DMS53 (cell line): ENCODE measurements around the gene LRRC15.

Source experiments
- DNase-seq: peaks from one replicate; lab custom pipeline; 2025; lab: John Stamatoyannopoulos, UW

Gene LRRC15

DNA sequence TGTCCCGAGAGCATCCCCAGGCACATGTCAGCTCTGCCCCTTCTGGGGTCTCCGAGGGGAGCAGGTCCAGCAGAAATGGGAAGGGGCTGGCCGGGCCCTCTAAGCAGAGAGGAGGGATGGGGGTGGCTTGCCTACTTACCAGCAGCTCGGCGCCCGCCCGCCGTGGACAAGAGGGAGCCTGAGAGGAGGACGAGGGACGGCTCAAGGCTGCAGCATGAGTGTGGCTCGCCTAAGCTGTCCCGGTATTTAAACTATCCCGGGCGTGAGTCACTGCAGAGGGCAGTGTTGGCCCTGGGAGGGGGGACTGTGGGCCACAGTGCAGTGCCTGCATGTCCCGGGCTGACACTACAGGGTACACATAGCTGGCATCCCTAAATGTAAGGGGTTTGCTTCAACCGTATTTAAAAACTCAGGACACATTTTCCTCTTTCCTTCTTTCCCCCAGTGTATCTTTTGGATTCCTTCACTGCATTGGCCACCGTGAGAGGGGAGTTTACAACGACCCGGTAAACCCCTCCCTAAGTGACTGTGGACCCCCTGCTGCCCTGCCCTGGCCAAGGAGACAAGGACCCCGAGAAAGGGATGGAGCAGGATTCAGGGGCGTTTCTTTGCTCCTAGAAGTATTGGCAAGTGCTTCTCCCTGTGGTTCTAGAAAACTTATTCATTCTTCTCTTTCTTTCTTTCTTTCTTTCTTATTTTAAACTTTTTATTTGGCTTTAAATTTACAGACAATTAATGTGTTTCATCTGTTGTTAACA, at the start of gene LRRC15:
LRRC15 (minus strand) TSS at position 222 of the 758 bp plus-strand sequence. CDS start 8,700 bp downstream, outside the sequence.
- DNase-seq, result peak; percentile 60

DNA sequence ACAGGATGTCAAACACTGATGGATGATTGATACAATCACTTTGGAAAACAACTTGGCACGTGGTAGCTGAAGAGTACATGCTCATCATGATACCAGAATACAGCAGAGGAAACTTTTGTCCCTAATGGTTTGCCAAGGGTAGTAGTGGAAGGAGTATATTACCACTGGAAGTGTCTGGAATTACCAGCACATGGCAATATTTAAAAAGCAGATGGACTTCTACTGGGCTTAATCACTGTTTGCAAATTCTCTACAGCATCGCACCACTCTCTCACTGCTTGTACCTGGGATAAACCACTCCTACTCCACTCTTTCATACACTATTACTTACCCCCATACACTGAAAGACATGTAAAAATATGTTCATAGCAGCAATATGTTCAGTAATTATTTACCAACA, 49.1 kb upstream of the LRRC15 start:
- DNase-seq, result no peak

DNA sequence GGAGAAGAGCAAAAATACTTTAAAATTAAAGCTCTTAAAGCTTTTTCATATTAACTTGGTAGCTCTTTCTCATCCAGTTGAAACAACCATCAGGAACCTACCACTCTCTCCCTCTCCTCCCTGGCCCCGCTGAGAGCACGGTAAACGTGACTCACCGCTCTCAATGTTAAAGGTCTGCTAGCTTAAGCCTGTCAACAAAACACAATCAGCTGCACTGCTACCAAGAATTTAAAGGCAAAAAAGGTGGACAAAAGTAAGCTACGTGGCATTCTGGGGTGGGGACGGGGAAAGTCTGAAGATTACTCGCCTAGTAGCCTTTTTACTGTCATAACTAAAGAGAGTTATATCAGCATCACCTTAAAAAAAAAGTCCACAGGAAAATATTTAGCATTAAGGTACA, 37.9 kb upstream of the LRRC15 start:
- DNase-seq, result peak; percentile 81

DNA sequence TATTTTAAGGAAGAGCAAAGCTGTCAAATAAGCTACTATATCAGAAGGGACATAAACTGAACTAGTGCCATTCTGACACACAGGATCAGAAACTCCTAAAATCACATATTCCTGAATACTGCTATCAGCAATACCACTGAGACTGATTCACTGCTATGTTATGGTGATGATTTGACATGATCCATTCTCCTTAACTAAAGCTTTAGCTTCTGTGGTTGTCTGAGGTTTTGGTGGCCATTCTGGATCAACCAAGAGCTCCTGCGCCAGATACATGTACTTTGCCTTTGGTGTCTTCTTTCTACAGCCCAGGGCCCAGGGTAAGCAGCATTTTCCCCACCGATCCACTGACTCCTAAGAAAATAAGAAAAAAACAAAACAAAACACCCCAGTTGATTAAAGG, 36.2 kb upstream of the LRRC15 start:
- DNase-seq, result no peak

DNA sequence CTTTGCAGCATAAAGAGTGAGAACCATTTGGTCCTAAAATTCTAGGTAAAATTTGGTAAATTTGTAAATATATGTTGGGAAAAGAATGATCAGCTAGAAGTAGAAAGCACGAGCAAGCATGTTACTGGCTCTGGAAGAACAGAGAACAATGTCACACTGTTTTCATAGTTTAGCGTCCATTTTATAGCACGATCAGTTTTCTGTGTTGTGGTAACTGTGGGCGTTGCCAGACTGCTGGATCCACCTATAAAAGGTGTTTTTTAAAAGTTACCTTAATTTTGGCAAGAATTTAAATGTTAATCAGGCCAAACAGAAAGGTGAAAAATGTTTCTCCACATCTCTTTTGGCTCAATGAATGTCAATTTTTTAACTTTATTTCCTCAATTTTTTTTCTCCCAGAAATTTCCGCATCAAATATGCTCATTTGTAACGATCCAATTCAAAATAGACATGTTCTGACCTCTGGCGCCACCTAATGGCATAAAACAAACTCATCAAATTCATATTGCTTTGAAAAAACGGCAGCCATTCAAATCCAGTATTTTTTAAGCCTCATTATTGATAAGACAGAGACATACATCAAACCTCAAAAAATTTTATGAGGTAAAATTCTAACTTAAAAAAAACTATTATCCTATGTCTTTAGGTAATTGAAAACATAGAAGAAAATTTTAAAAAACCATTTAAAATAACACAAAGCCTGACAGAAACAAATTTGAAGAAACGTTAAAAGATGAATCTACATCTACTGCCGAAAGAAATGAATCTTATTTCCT, 35.0 kb upstream of the LRRC15 start:
- DNase-seq, result peak; percentile 78

DNA sequence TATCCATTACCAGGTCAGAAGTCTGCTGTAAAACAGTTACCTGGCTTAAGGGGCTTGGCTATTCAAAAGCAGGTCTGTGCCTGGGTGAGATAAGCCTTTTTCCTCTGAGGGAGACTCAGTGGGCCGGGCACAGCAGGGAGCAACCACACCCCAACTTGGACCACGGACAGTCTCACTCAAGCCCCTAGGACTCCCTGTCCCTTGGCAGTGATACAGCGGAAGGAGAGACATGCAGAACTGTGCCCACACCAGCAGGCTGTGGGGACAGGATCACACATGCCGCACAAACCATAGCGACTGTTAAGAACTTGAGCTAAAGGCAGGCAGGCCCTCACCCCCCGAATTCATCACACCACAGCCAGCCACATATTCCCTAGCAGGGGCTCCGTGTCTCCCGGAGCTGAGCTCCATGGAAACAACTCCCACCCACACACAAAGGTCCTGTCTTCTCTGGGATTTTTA, 32.4 kb upstream of the LRRC15 start:
- no peak for DNase-seq

DNA sequence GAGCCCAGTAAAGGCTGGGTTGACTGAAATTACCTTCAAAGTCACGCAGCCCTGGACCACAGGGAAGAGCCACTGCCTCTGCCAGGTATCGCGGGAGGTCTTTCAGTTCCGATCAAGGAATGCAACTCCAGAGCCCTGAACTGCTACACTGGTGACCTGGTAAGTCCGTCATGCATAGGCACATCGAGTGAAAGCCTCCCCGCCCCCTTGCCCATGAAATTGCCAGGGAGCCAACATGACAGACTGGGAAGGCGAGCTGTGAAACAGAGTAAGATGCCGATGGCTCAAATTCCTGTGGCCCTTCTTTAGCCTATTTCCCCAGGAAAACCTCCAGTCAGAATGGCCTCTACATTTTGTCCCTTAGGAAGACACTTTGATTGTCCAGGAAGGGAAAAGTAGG, 31.8 kb upstream of the LRRC15 start:
- peak; percentile 24 for DNase-seq

DNA sequence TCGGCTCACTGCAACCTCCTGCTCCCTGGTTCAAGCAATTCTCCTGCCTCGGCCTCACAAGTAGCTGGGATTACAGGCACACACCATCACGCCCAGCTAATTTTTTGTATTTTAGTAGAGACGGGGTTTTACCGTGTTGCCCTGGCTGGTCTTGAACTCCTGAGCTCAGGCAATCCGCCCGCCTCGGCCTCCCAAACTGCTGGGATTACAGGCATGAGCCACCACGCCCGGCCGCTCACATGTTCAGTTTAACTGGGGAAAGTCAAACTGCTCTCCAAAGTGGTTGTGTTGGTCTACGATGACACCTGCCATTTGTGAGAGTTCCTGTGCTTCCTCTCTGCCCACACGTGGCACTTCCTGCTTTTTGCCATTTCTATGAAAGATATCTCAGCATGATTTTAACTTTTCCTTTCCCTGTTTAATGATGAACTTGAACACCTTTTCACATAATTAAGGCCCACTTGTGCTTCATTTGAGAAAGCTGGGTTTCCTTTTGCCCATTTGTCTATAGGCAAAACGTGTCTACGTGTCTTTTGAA, 30.4 kb upstream of the LRRC15 start:
- peak; percentile 63 for DNase-seq

DNA sequence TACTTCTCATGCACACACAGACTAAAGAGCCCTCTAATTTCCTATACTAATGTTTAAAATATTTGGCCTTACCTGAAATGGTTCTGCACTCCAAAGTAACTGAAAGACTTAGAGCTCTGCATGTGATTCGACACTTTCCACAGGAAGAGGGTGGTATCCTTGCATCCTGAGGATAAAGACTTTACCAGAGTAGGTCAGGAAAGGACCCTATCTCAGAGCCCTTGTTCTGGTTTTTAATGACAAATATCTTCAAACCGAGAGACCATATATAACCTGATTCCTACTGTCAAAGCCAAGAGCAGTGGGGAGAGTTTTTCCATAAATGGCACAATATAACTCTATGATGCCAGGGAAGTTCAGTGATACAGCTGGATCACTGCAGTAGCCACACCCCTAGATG, 29.6 kb upstream of the LRRC15 start, which contains the start of gene GP5:
GP5 (minus strand) TSS at position 101 of the 400 bp plus-strand sequence. CDS start 984 bp downstream, outside the sequence.
- DNase-seq, result no peak

DNA sequence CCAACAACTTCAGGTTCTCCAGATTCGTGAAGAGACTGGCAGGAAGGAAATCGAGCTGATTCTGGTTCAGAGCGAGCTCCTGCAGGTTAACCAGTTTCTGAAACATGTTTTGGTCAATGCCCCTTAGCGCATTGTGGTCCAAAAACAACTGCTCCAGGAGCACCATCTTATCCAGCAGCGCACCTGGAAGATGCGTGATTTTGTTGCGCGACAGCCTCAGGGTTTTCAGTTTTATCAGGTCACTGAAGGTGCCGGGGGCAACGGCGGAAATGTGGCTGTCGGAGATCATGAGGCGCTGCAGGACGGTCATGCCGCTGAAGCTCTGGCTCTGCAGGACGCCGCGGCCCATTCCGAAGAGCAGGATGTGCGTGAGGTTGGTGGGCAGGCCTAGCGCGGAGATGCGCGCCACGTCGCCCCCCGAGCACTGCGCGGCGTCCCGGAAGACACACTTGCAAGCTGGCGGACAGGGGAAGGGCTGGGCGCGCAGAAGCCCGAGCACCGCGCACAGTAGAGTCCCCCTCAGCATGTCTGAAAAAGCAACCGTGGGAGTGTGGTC, 28.3 kb upstream of the LRRC15 start:
- peak; percentile 37 for DNase-seq

DNA sequence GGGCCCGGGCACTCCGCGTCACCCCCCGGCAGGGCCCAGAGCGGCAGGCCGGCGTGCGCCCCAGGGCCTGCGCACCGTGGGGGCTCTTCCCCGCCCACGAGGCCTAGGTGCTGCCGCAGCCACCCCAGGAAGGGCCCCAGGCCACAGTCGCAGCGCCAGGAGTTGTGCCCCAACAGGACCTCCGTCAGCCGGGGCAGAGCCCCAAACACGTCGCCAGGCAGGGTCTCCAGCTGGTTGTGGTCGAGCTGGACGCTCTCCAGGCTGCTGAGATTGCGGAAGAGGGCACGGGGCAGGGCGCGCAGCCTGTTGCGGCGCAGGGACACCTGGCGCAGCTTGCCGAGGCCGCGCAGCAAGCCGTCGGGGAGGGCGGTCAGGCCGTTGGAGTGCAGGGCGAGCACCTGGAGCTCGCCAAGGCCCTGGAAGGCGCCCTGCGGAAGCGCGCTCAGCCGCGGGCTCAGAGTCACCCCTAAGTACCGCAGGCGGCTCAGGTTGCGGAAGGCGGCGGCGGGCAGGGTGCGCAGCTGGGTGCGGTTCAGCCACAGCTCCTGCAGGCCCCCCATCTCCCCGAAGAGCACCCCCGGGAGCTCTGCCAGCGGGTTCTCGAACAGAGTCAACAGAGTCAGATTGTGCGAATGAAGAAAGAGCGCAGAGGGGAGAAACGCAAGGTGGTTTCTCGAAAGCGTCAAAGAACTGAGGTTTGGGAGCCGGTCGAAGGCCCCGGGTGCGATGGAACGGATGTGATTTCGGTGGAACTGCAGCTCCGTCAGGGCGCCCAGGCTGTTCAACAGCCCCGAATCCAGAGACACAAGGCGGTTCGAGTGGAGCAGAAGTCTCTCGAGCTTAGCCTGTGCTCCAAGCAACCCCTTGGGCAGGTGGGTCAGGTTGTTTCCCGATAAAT, 27.6 kb upstream of the LRRC15 start:
- DNase-seq, result peak; percentile 72

DNA sequence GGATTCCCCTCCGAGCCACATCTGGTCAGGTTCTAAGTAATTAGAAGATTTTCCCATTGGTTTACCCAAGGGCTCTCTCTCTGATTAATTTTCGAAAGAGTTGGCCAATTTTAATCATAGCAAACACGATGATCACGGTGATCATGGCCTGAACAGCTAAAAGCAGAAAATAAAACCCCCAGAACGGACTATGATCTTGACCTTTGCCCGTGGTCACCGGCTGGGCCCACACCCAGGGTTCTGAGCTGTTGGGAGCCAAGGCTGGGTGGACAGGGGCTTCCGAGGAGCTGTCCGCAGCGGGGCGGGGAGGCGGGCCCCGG, 27.0 kb upstream of the LRRC15 start:
- DNase-seq, result no peak

DNA sequence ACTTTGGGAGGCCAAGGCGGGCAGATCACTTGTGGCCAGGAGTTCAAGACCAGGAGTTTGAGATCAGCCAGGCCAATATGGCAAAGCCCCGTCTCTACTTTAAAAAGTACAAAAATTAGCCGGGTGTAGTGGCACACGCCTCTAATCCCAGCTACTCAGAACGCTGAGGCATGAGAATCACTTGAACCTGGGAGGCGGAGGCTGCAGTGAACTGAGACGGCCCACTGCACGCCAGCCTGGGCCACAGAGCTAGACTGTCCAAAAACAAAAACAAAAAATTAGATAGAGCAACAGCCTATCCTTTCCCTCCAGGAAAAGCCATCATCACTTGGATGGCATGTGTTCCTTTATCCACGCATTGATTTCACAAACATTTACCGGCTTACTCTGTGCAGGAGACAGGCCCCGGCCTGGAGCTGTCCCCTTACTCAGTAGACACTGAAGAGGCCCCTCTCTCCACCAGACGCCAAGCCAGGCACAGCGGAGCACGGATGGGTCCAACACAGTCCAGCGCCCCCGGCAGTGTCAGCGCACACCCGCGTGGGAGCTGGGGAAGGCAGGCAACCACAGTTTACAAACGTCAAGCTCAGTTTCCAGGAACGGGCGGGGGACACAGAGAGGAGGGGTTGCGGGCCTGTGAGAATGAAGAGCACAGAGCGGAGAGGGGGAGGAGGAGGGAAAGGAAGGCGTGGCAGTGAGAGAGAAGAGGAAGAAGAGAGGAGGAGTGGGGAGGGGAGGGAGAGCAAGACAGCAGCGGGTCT, 26.4 kb upstream of the LRRC15 start:
- no peak for DNase-seq

DNA sequence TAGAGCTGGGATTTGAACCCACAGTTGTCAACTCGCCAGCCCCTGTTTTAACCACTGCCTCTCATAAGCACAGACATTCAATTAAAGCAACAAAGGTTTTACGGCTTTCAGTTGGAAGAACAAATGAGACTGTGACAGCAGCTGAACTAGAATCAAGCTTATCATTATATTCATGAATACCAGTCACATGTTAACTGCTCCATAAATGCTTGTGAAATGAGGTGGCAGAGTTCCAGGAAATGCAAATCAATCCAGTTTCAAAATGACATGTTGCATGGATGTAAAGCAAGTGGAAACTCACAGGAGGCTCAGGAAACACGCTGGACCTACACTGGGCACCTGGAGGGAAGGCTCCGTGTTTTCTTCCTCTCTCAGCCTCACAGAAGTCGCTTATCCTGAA, 25.7 kb upstream of the LRRC15 start:
- DNase-seq, result peak; percentile 11

DNA sequence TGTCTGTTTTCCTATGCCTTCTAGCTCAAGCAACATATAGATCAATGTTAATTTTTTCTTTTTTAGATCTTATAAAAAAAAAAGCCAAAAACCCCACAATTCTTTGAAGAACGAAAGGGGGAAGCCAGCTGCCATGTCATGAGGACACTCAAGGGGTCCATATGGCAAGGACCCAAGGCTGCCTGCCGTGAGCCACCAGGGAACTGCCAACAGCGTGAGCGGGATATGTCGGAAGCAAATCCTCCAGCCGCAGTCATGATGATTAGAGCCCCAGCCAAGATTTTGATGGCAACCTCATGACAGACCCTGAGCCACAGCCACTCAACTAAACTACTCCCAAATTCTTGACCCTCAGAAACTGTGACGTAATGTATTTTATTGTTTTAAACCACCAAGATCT, 23.0 kb upstream of the LRRC15 start:
- DNase-seq, result no peak

DNA sequence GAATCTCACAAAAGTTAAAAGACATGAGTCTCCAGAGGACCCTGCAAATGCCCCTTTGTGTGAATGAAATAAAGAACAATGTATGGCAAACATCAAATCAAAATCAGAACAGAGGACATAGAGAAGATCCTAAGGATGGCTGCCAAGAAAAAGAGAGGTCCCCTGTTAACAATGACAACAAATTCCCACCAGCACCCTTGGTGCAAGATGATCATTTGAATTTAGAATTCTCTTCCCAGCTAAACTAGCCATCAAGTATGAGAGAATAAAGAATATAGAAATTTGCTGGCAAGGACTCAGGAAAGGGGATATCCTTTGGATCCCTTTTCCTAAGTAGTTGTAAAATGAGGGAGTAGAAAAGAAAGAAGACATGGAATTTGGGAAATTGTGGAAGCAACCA, 21.3 kb upstream of the LRRC15 start:
- DNase-seq, result no peak

DNA sequence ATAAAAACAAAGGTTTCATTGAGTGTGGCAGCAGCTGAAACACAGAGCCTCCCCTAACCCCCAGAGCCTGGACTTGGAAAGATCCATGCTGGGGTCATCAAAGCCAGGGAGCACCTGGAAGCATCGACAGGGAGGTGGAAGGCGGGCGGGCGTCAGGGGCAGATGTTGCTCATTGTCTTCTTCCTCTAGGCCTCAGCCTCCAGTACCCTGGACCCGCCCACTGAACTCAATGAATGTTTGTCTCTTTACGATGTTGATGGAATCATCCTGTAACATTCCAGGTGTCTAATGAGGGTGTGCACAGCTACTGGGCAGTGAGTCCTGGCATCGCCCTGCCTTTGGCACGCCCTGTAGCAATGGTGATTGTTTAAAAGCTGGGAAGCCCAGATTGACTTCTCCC, 19.7 kb upstream of the LRRC15 start:
- no peak for DNase-seq

DNA sequence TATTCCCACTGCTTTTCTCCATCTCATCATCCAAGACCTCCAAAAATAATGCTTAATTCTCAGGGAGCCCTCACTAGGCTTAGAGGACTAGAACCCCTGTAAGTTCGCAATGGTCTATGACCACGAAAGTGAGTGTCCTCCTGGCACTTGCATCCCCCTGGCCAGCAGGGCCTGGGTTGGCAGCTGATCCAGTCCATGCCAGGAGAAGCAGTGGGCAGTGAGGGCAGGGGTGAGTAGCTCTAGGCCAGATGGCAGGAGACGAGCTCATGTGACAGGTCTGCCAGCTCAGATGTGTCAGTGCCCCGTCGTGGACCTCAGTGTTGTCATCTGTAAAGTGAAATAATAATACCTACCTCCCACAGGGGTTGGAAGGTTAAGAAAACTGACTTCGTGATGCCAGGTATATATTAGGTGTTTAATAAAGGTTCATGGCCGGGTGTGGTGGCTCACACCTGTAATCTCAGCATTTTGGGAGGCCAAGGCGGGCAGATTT, 18.4 kb upstream of the LRRC15 start:
- no peak for DNase-seq

DNA sequence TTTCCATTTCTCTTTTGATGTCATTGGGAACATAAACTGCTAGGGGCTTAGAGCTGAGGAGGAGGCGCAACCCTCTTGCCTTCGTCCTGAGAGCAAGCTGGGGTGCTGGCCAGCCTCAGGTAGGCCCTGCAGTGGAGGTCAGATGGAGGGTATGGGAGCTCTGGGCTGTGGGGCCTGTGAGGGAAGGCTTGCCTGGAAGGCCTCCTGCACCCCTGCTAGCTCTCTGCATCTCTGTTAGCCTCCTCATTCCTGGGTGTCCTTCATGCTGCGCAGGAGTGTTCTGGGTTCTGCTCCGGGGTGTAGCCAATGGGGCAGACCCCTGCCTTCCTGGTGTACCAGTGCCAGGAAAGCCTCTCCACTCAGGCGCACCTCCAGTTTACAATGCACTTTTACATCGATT, 17.7 kb upstream of the LRRC15 start:
- DNase-seq, result no peak

DNA sequence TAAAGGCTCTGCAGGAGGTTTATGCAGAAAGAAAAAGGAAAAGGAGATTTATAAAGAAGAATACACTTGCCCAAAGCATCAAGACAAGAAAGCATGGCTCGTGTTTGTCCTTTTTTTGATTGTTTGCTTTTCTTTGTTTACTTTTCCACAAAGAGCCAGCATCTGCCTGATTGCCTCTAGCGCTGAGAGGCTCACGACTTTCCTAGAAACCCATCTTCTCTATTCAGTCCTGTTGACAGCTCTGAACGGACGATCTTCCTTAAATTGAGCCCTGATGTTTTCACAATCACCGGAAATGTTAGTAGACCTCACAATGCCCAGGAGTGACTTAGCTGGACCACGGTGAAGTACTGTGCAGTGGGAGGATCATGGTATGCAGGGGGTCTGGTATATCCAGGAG, 17.1 kb upstream of the LRRC15 start:
- DNase-seq, result peak; percentile 69

DNA sequence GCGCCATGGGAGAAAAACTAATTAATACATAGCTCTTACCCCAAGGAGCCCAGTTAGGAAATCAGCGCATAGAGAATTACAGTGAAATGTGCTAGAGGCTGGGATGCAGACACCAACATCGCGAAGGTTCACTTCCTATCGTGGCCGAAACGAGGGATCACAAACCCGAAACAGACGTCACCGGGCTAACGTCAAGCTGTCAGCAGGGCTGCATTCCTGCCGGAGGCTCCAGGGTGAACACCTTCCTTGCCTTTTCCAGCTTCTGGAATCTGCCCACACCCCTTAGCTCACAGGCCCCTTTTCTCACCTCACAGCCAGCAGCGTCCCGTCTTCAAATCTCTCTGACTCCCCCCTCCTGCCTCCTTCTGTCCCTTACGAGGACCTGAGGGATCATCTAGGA, 16.5 kb upstream of the LRRC15 start:
- DNase-seq, result no peak
